Caco-2 (cell line): ENCODE results near the gene LMNTD2. TPM values are rescaled to one million over a fixed set of nuclear protein-coding genes. Genes with fewer than 3 reads are reported as not detected.

Source experiments
- BruUV-seq: library from RNA; stranded (reverse); fragments of 400-500 nt; replicated peaks from 2 replicates; lab custom pipeline; 2021; lab: Mats Ljungman, UMichigan
- CTCF ChIA-PET: fragments of 300-600 bp; sonication (Branson Sonifier 250); formaldehyde crosslinking; loops from one replicate; lab custom pipeline; 2022; ENCODE audit warnings: antibody characterized with exemption; lab: Charles Lee
- POLR2A ChIA-PET: fragments of 300-600 bp; sonication (Branson Sonifier 250); formaldehyde crosslinking; loops from one replicate; lab custom pipeline; 2022; ENCODE audit warnings: antibody characterized with exemption; lab: Charles Lee
- DNase-seq, 2 experiments: peaks; one replicate each; pipeline versions ENCODE4 v3.0.0 to v3.0.0-alpha.2; 2020 to 2022
- H3K27me3 ChIP-seq: replicated peaks from 2 replicates; pipeline ENCODE4 v1.6.0; 2011; ENCODE audit warnings: low read length; ENCODE audit not compliant: control insufficient read depth, insufficient read depth
- H3K36me3 ChIP-seq: 2 replicates; pipeline ENCODE4 v1.5.1; 2011; ENCODE audit warnings: low read length; ENCODE audit not compliant: control insufficient read depth, insufficient read depth
- H3K4me1 ChIP-seq: fragments of 250-450 bp; sonication (Bioruptor Pico); 2 replicates; pipeline ENCODE4 v1.5.1; 2020; ENCODE audit warnings: mild to moderate bottlenecking
- H3K4me3 ChIP-seq: 2 replicates; pipeline ENCODE4 v1.5.1; 2011; ENCODE audit warnings: low read depth, mild to moderate bottlenecking, control low read depth, low read length
- H3K9me3 ChIP-seq: fragments of 250-450 bp; sonication (Bioruptor Pico); 2 replicates; pipeline ENCODE4 v1.5.1; 2020; ENCODE audit warnings: mild to moderate bottlenecking, moderate library complexity
- H3K27ac Mint-ChIP-seq: one replicate; pipeline ENCODE4 v1.8.0; 2022; ENCODE audit warnings: mixed read lengths; ENCODE audit not compliant: unreplicated experiment
- H3K27me3 Mint-ChIP-seq: one replicate; pipeline ENCODE4 v1.8.0; 2022; ENCODE audit warnings: mixed read lengths; ENCODE audit not compliant: insufficient read depth, unreplicated experiment
- H3K36me3 Mint-ChIP-seq: one replicate; pipeline ENCODE4 v1.8.0; 2022; ENCODE audit warnings: mild to moderate bottlenecking, mixed read lengths; ENCODE audit not compliant: insufficient read depth, unreplicated experiment
- H3K4me1 Mint-ChIP-seq: one replicate; pipeline ENCODE4 v1.8.0; 2022; ENCODE audit warnings: low read depth, mixed read lengths; ENCODE audit not compliant: unreplicated experiment
- H3K4me3 Mint-ChIP-seq: one replicate; pipeline ENCODE4 v1.8.0; 2022; ENCODE audit warnings: mild to moderate bottlenecking, moderate library complexity, mixed read lengths; ENCODE audit not compliant: unreplicated experiment
- H3K9me3 Mint-ChIP-seq: one replicate; pipeline ENCODE4 v1.8.0; 2022; ENCODE audit warnings: mixed read lengths; ENCODE audit not compliant: unreplicated experiment
- intact Hi-C: fragments of 100-400 bp; cut with micrococcal nuclease; formaldehyde crosslinking; loops from one replicate; pipeline ENCODE4 v1.10.0; 2022; ENCODE audit not compliant: unreplicated experiment
- total RNA-seq: library from RNA; stranded (reverse); gene quantifications from 2 replicates; pipeline ENCODE4 v1.2.3, GENCODE V29; 2022
- TF ChIP-seq, protein P1 (sequence below), 2 experiments: fragments of 200-600 bp in 1 of 2; IDR thresholded peaks; 1 replicate in 1 of 2; 2 replicates in 1 of 2; pipeline versions ENCODE4 v1.5.1 to v1.8.0; 2011 to 2022; ENCODE audit warnings: antibody characterized with exemption in 1 of 2, control low read depth in 1 of 2, inconsistent platforms in 1 of 2, low read depth in 1 of 2, low read length in 1 of 2, mild to moderate bottlenecking in 1 of 2, moderate library complexity in 1 of 2; ENCODE audit not compliant: insufficient read depth in 1 of 2, severe bottlenecking in 1 of 2, unreplicated experiment in 1 of 2

LMNTD2 gene
- total RNA-seq, 1 experiment from 2014 or later, result 11.9 TPM

DNA sequence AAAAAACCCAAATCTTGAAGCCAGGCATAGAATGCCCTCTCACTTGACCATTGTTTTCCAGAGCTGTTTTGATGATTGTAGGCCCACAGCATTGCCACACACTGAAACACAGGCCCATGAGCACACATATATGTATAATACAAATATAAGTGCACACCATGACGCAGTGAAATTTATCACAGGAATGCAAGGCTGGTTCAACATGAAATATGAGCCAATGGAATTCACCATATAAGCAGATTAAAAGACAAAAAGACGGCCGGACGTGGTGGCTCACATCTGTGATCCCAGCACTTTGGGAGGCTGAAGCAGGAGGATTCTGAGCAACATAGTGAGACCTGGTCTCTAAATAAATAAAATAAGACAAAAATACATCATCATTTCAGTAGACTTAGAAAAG is 44.1 kb downstream of the LMNTD2 start:
- H3K4me1 ChIP-seq, result peaks cover 10% of the 10 kb centered on the region
- intact Hi-C loops, result no loop called here
- Mint-ChIP-seq H3K4me1 (no peaks in the 10 kb centered on the region), H3K9me3 (peaks cover 15% of the 10 kb centered on the region), H3K36me3 (peaks cover 23% of the 10 kb centered on the region), H3K27me3 (no peaks in the 10 kb centered on the region), H3K27ac (no peak overlapping the region), H3K4me3 (no peak overlapping the region)
- POLR2A ChIA-PET, result no interaction called here
- CTCF ChIA-PET, result no interaction called here
- H3K9me3 ChIP-seq, result peaks cover 6% of the 10 kb centered on the region; the same call in 1 of the 2 replicates
- TF ChIP-seq, protein P1, sequence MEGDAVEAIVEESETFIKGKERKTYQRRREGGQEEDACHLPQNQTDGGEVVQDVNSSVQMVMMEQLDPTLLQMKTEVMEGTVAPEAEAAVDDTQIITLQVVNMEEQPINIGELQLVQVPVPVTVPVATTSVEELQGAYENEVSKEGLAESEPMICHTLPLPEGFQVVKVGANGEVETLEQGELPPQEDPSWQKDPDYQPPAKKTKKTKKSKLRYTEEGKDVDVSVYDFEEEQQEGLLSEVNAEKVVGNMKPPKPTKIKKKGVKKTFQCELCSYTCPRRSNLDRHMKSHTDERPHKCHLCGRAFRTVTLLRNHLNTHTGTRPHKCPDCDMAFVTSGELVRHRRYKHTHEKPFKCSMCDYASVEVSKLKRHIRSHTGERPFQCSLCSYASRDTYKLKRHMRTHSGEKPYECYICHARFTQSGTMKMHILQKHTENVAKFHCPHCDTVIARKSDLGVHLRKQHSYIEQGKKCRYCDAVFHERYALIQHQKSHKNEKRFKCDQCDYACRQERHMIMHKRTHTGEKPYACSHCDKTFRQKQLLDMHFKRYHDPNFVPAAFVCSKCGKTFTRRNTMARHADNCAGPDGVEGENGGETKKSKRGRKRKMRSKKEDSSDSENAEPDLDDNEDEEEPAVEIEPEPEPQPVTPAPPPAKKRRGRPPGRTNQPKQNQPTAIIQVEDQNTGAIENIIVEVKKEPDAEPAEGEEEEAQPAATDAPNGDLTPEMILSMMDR (IDR thresholded peaks at IDR 0.05; ENCODE audit: insufficient read depth in 1 of 2, low read depth in 1 of 2, low read length in 1 of 2, severe bottlenecking in 1 of 2, unreplicated experiment in 1 of 2), result no peak
- no peak for DNase-seq
- no peaks in the 10 kb centered on the region for H3K27me3 ChIP-seq
- no peak overlapping the region for H3K4me3 ChIP-seq
- BruUV-seq, result no TSS peak
- no peaks in the 10 kb centered on the region for H3K36me3 ChIP-seq

GRCh38 chr11:515131-515530 is 45.4 kb downstream of the LMNTD2 start:
- Mint-ChIP-seq H3K4me3 (no peak overlapping the region), H3K9me3 (peaks cover 15% of the 10 kb centered on the region), H3K4me1 (no peaks in the 10 kb centered on the region), H3K27me3 (no peaks in the 10 kb centered on the region), H3K27ac (no peak overlapping the region), H3K36me3 (peaks cover 24% of the 10 kb centered on the region)
- peaks cover 6% of the 10 kb centered on the region; the same call in 1 of the 2 replicates for H3K9me3 ChIP-seq
- intact Hi-C loops, result no loop called here
- no peaks in the 10 kb centered on the region for H3K36me3 ChIP-seq
- H3K27me3 ChIP-seq, result no peaks in the 10 kb centered on the region
- H3K4me1 ChIP-seq, result peaks cover 10% of the 10 kb centered on the region
- POLR2A ChIA-PET, result no interaction called here
- BruUV-seq, result no TSS peak
- CTCF ChIA-PET, result no interaction called here
- H3K4me3 ChIP-seq, result no peak overlapping the region
- no peak for DNase-seq
- TF ChIP-seq, protein P1 (IDR thresholded peaks at IDR 0.05; ENCODE audit: insufficient read depth in 1 of 2, low read depth in 1 of 2, low read length in 1 of 2, severe bottlenecking in 1 of 2, unreplicated experiment in 1 of 2), result no peak

GRCh38 chr11:514606-515005 is 45.9 kb downstream of the LMNTD2 start:
- Histone ChIP-seq H3K4me1 (peaks cover 10% of the 10 kb centered on the region), H3K36me3 (no peaks in the 10 kb centered on the region), H3K9me3 (peaks cover 6% of the 10 kb centered on the region; the same call in 1 of the 2 replicates), H3K27me3 (no peaks in the 10 kb centered on the region), H3K4me3 (no peak overlapping the region)
- Mint-ChIP-seq H3K4me3 (no peak overlapping the region), H3K4me1 (no peaks in the 10 kb centered on the region), H3K27ac (no peak overlapping the region), H3K27me3 (no peaks in the 10 kb centered on the region), H3K36me3 (peaks cover 30% of the 10 kb centered on the region), H3K9me3 (peaks cover 15% of the 10 kb centered on the region)
- no TSS peak for BruUV-seq
- no peak for DNase-seq
- ChIA-PET CTCF (no interaction called here), POLR2A (no interaction called here)
- intact Hi-C loops, result no loop called here
- TF ChIP-seq, protein P1 (IDR thresholded peaks at IDR 0.05; ENCODE audit: insufficient read depth in 1 of 2, low read depth in 1 of 2, low read length in 1 of 2, severe bottlenecking in 1 of 2, unreplicated experiment in 1 of 2), result no peak
